Epithelial cell of alveolus of lung (primary cell): ENCODE data around the gene IGF1. TPM values are rescaled to one million over a fixed set of nuclear protein-coding genes. Genes with fewer than 3 reads are reported as not detected.

Source experiments
- total RNA-seq: library from RNA; depleted of rRNA; stranded (reverse); fragments of >200 nt; gene quantifications from 2 replicates; pipeline ENCODE4 v1.2.1, GENCODE V29; 2015

IGF1 gene
- total RNA-seq = 0.13 and 0.40 TPM in 2 replicates

DNA sequence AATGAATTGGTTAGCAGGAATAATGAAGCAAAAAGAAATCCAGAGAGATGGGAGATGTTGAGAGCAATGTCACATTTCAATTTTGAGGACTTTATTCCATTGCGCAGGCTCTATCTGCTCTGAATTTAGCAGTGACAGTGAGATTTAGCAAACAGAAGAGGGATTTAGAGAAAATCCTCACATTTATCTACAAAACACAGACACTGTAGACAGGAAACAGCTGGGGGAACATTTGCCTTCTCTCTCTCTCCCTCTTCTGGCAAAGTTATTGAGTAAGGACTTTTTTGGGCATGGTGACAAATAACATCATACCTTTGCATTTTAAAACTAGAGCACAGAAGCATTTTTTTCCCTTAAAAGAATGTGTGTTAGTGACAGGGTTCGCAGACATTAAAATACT is at the start of gene IGF1:
Gene IGF1 (minus strand): TSS at position 158 of the 400 bp plus-strand sequence. CDS start 182 bp downstream, outside the sequence.

